Measurements from ENCODE around the gene VPS16. TPM values are rescaled to one million over a fixed set of nuclear protein-coding genes. Genes with fewer than 3 reads are reported as not detected.

VPS16 gene
- polyA plus RNA-seq, 1 donor (not counting 4 experiments of a cell fraction or from before 2014, with no cell fraction given): 22.7 TPM

GRCh38 chr20:2849529-2849928 is 9.0 kb downstream of the VPS16 start:
- Histone ChIP-seq H3K79me2 (ENCODE audit: control insufficient read depth, insufficient read depth, low read length) (no peaks in the 10 kb centered on the region), H3K9ac (ENCODE audit: control insufficient read depth, extremely low read depth, insufficient read depth, low read length) (no peak overlapping the region), H3K4me2 (ENCODE audit: control insufficient read depth, extremely low read depth, insufficient read depth, low read depth, low read length) (no peak overlapping the region), H2AFZ (ENCODE audit: control insufficient read depth, low read length) (no peak overlapping the region), H3K27me3 (ENCODE audit: control insufficient read depth, extremely low read depth, insufficient read depth, low read length) (no peaks in the 10 kb centered on the region), H4K20me1 (ENCODE audit: control insufficient read depth, extremely low read depth, insufficient read depth, low read length) (peaks cover 4% of the 10 kb centered on the region), H3K4me1 (ENCODE audit: control insufficient read depth, extremely low read depth, insufficient read depth, low read length) (no peaks in the 10 kb centered on the region), H3K27ac (ENCODE audit: control insufficient read depth, insufficient read depth, low read length) (no peak overlapping the region), H3K4me3 (ENCODE audit: control insufficient read depth in 2 of 3, extremely low read depth in 1 of 3, insufficient read depth in 2 of 3, low read depth in 1 of 3, low read length in 3 of 3) (no peak overlapping the region), H3K36me3 (ENCODE audit: control insufficient read depth in 2 of 2, extremely low read depth in 1 of 2, insufficient read depth in 2 of 2, low read length in 2 of 2) (no peaks in the 10 kb centered on the region), H3K9me1 (ENCODE audit: control insufficient read depth, extremely low read depth, insufficient read depth, low read length) (peaks cover 2% of the 10 kb centered on the region), H3K9me3 (ENCODE audit: control insufficient read depth, low read depth, low read length) (no peaks in the 10 kb centered on the region)
- TF ChIP-seq, protein P1, sequence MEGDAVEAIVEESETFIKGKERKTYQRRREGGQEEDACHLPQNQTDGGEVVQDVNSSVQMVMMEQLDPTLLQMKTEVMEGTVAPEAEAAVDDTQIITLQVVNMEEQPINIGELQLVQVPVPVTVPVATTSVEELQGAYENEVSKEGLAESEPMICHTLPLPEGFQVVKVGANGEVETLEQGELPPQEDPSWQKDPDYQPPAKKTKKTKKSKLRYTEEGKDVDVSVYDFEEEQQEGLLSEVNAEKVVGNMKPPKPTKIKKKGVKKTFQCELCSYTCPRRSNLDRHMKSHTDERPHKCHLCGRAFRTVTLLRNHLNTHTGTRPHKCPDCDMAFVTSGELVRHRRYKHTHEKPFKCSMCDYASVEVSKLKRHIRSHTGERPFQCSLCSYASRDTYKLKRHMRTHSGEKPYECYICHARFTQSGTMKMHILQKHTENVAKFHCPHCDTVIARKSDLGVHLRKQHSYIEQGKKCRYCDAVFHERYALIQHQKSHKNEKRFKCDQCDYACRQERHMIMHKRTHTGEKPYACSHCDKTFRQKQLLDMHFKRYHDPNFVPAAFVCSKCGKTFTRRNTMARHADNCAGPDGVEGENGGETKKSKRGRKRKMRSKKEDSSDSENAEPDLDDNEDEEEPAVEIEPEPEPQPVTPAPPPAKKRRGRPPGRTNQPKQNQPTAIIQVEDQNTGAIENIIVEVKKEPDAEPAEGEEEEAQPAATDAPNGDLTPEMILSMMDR (optimal IDR thresholded peaks at IDR 0.05 in 1 of 3, IDR thresholded peaks at IDR 0.05 in 1 of 3, conservative IDR thresholded peaks at IDR 0.05 in 1 of 3; ENCODE audit: extremely low read depth in 1 of 3, insufficient read depth in 2 of 3, low read length in 3 of 3): no peak
- dilution Hi-C loops (cut with MboI; ENCODE audit: extremely low pct_ligation_motif_present, low sequenced_read_pairs): no loop called here
- DNase-seq (ENCODE audit: low read depth, low spot score) (no peak), FAIRE-seq (no peak)

DNA sequence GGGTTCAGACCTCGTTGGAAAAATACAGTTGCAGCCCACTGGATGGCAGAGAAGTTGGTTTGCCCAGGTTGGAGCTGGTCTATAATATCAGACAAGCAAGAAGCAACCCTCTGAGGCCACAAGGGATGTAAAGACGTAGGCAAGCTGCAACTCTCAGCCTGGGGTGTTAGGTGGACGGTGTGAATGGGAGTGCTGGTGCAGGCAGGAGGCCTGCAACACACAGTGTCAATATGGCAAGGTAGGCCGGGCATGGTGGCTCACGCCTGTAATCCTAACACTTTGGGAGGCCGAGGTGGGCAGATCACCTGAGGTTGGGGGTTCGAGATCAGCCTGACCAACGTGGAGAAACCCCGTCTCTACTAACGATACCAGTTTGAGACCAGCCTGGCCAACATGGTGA is 10.5 kb downstream of the VPS16 start:
- no peak overlapping the region for H3K4me3 ChIP-seq (ENCODE audit: control insufficient read depth in 2 of 3, extremely low read depth in 1 of 3, insufficient read depth in 2 of 3, low read depth in 1 of 3, low read length in 3 of 3)
- no peaks in the 10 kb centered on the region for H3K9me3 ChIP-seq (ENCODE audit: control insufficient read depth, low read depth, low read length)
- DNase-seq (ENCODE audit: low read depth, low spot score) (no peak), FAIRE-seq (no peak)
- no peaks in the 10 kb centered on the region for H3K27me3 ChIP-seq (ENCODE audit: control insufficient read depth, extremely low read depth, insufficient read depth, low read length)
- no peaks in the 10 kb centered on the region for H3K79me2 ChIP-seq (ENCODE audit: control insufficient read depth, insufficient read depth, low read length)
- TF ChIP-seq, protein P1 (optimal IDR thresholded peaks at IDR 0.05 in 1 of 3, IDR thresholded peaks at IDR 0.05 in 1 of 3, conservative IDR thresholded peaks at IDR 0.05 in 1 of 3; ENCODE audit: extremely low read depth in 1 of 3, insufficient read depth in 2 of 3, low read length in 3 of 3): no peak
- no peak for TF ChIP-seq EZH2 (IDR thresholded peaks at IDR 0.05; ENCODE audit: low read length)
- peaks cover 4% of the 10 kb centered on the region for H4K20me1 ChIP-seq (ENCODE audit: control insufficient read depth, extremely low read depth, insufficient read depth, low read length)
- dilution Hi-C loops (cut with MboI; ENCODE audit: extremely low pct_ligation_motif_present, low sequenced_read_pairs): no loop called here
- H3K4me2 ChIP-seq (ENCODE audit: control insufficient read depth, extremely low read depth, insufficient read depth, low read depth, low read length): no peak overlapping the region
- no peak overlapping the region for H2AFZ ChIP-seq (ENCODE audit: control insufficient read depth, low read length)
- H3K4me1 ChIP-seq (ENCODE audit: control insufficient read depth, extremely low read depth, insufficient read depth, low read length): no peaks in the 10 kb centered on the region
- no peak overlapping the region for H3K27ac ChIP-seq (ENCODE audit: control insufficient read depth, insufficient read depth, low read length)
- no peaks in the 10 kb centered on the region for H3K9me1 ChIP-seq (ENCODE audit: control insufficient read depth, extremely low read depth, insufficient read depth, low read length)
- H3K9ac ChIP-seq (ENCODE audit: control insufficient read depth, extremely low read depth, insufficient read depth, low read length): no peak overlapping the region
- no peaks in the 10 kb centered on the region for H3K36me3 ChIP-seq (ENCODE audit: control insufficient read depth in 2 of 2, extremely low read depth in 1 of 2, insufficient read depth in 2 of 2, low read length in 2 of 2)

Data from keratinocyte (primary cell).